A673 (cell line): ENCODE data around the gene DPF1.

Source experiments
- CTCF ChIP-seq: fragments of 300-800, 200-600 bp; sonication (generic); conservative IDR thresholded peaks from 2 replicates; pipeline ENCODE4 v1.5.1; 2017; ENCODE audit warnings: low read depth, mild to moderate bottlenecking, antibody characterized with exemption, low read length, moderate library complexity, mixed read lengths
- EZH2 ChIP-seq: fragments of 200-600 bp; sonication (generic); IDR thresholded peaks from 2 replicates; pipeline ENCODE4 v1.6.1; 2017; ENCODE audit warnings: borderline replicate concordance, low read depth, mild to moderate bottlenecking, mixed read lengths, antibody characterized with exemption, low read length; ENCODE audit not compliant: poor library complexity, severe bottlenecking

GRCh38 chr19:38190061-38190460 is 34.0 kb downstream of the DPF1 start:
- TF ChIP-seq CTCF: no peak
- no peak for TF ChIP-seq EZH2
